Measurements from ENCODE around the gene DNAJA4.

Gene DNAJA4

DNA sequence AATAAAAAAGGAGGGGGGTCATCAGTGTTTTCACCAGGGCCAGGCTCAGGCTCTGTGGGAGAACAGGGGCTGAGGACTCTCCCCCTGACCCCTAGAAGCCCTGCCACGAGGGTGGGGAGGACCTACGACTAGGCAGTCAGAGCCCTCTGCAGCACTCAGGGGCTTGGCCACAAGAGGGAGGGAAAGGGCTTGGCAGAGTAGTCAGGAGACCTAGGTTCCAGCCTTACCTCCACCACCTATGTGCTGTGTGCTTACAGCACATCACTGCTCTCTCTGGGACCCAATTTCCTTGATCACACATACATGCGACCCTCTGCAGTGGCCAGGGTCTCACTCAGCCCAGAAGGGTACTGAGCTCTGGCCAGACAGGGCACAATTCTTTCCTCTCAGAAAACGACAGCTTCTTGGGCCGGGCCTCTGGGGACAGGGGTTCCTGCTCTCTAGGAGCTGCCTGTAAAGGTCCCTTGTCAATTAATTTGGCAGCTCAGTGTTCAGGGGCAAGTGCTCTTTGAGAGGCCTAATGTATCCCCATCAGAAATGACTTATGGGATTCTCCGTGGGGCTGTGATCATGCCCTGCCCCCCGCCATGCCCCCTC is 51.4 kb downstream of the DNAJA4 start:
- no peak for DNase-seq (ENCODE audit: low read depth, low spot score)

GRCh38 chr15:78316283-78317083 is 52.1 kb downstream of the DNAJA4 start:
- DNase-seq (ENCODE audit: low read depth, low spot score), result no peak

GRCh38 chr15:78317145-78317836 is 52.9 kb downstream of the DNAJA4 start:
- no peak for DNase-seq (ENCODE audit: low read depth, low spot score)

DNA sequence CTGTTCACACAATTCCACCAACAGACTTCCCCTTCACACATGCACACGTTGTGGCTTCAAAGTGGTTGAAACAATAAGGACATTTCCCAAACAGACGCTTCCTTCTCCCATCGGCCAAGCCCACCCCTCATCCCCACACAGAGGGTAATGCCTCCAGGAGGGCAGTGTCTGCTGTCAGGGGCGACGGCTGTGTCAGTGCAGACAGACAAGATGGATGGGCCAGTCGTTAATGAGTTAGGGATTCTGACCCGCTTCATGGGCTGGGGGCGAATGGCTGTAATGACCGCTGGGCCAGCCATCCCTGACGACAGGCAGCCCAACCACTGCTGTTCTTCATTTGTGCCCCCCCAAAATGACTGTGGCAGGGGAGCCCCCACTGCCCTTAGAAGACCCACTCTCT is 55.2 kb downstream of the DNAJA4 start:
- DNase-seq (ENCODE audit: low read depth, low spot score), result no peak

GRCh38 chr15:78320183-78320582 is 55.8 kb downstream of the DNAJA4 start:
- no peak for DNase-seq (ENCODE audit: low read depth, low spot score)

DNA sequence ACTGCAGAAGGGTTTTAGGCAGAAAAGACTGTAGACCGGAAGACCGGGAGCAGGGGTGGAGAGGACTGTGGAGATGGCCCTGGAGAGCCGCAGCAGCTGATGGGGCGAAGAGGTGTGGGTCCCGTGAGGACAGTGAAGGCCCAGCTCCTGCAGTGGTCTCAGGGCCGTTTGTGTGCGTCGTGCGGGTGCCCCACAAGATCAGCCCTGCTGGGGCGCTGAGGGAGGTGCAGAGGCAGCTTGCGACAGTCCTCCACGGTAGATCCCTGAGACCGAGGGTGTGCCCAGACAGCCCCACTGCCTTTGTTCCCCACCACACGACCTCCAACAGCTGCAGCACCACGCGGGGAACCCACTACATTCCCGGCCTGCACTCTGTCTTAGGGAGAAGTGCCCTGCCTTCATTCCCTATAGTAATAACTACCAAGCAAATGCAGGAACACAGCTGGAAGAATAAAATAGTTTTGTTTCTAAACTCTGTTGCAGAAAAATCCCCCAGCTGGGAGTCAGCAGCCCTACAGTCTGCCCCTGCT is 56.7 kb downstream of the DNAJA4 start:
- no peak for DNase-seq (ENCODE audit: low read depth, low spot score)

- DNase-seq (ENCODE audit: low read depth, low spot score), result no peak
These were observed 57.4 kb downstream of the DNAJA4 start for GRCh38 chr15:78321786-78322185.

DNA sequence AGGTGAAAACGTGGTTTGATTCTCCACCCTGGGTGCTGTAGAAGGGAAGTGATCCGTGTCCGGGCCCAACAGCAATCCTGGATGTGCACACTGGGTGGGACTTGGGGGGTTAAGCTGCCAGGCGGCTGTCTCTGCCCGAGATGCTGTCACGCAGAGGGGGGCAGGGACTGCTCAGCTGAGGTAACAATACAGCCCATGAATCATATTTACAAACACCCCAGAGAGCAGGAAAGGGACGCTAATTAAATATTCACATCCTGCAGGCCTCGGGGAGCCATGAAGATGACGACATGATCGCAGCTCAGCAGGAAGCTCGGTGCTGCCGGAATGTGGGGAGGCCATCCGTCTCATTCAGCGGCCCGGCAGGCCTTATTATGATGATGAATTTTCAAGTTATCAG is 57.9 kb downstream of the DNAJA4 start:
- DNase-seq (ENCODE audit: low read depth, low spot score), result peak; percentile 69

DNA sequence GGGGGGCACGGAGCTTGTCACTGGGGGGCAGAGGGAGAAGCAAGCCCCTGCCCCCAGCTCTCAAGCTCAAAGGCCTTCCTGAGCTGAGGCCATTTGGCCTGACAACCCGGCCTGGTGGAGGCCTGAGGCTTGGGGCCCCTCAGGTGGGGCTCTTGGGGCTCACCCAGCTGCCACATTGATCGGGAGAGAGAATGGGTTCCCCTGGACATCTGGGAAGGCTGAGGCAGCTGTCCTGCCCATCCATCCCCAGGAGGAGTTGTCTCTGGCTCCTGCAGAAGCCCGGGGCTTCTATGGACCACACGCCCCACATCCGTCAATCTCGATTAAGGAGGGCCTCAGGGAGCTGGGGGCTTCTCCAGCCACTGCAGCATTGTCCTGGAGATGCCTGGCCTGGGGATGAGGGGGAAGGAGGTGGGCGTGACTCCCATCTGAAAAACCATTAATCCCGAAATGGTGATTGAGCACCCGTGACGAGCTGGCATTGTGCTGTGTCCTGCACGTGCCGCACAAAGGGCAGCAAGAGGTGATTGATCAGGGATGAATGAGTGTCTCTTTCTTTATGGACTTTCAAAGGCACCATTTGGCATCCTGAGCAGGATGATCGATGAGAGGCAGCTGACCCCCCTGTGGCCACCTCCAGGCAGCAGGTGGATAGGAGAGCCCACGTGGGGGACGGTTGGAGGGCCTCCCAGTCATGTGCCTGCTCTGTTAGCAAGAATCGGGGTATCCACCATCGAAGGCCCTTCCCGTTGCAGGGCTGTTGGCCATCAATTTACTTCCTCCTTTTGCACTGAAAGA is 58.6 kb downstream of the DNAJA4 start:
- no peak for DNase-seq (ENCODE audit: low read depth, low spot score)

GRCh38 chr15:78323693-78324092 is 59.3 kb downstream of the DNAJA4 start:
- DNase-seq (ENCODE audit: low read depth, low spot score), result no peak

GRCh38 chr15:78324144-78324543 is 59.8 kb downstream of the DNAJA4 start:
- no peak for DNase-seq (ENCODE audit: low read depth, low spot score)

DNA sequence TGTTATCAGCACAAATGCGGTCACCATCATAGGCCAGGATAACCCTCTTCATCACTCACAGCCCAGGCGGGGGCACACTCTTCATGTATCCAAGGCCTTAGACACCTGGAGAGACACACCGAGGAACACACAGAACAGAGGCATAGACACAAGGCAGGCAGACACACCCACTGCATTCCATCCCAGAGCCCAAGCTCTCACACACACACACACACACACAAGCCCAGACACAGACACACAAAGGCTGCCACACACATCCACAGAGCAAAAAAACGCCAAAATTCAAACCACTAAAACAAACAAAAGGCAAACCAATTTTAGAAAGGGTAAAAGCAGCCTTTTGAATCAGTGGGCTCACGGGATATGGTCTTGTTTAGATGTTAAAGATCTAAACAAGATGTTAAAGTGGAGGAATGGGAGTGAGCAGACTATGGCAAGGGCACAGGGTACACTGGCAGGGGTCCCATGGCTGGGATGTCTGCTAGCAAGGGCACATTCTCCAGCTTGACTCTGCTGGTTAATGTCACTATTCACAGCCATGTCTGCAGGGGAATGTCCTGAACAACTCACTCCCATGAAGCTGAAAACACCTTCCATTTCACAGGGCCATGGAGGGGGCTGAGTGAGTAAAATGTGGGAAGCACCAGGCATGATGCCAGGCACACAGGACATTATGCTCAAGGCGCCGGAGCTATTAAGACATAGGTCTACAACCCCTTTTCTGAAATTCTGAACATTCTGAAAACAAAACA is 60.9 kb downstream of the DNAJA4 start:
- no peak for DNase-seq (ENCODE audit: low read depth, low spot score)

DNA sequence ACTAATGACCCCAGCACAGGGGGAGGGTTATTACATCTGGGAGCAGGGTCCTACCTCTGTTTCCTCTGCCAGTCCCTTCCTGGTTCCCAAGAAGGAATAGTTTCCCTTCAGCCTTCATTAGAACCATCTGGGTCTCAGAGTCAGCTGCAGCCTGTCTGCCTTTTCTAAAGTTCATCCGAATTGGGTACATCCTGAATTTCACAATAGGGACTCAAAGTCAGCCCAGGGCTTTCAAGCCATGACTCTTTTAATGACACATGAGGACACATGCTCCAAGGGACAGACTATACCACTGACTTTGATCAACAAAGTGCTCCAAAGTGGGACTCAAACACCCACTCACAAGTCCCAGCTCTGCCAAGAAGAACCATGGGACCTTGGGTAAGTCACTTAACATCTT is 63.1 kb downstream of the DNAJA4 start:
- no peak for DNase-seq (ENCODE audit: low read depth, low spot score)

- DNase-seq (ENCODE audit: low read depth, low spot score), result no peak
These were observed 65.3 kb downstream of the DNAJA4 start for GRCh38 chr15:78329625-78330024.
